T-helper 22 cell (primary cell): Measurements from ENCODE around the gene BNIP3.

Experiments
- DNase-seq: peaks from one replicate; pipeline ENCODE4 v3.0.0-alpha.2; 2020; ENCODE audit warnings: low read depth

Gene BNIP3

GRCh38 chr10:131949041-131949862, 32.5 kb downstream of the BNIP3 start:
- DNase-seq: no peak

- DNase-seq: no peak
These were observed 33.2 kb downstream of the BNIP3 start for GRCh38 chr10:131948501-131948900.

- DNase-seq: no peak
These were observed 33.9 kb downstream of the BNIP3 start for GRCh38 chr10:131947631-131948347.

GRCh38 chr10:131946880-131947279, 34.8 kb downstream of the BNIP3 start:
- no peak for DNase-seq

GRCh38 chr10:131946321-131946751, 35.4 kb downstream of the BNIP3 start:
- DNase-seq: no peak

GRCh38 chr10:131944976-131945695, 36.6 kb downstream of the BNIP3 start:
- DNase-seq: no peak

- DNase-seq: no peak
These were observed 37.3 kb downstream of the BNIP3 start for GRCh38 chr10:131944412-131944811.

- DNase-seq: no peak
These were observed 38.5 kb downstream of the BNIP3 start for GRCh38 chr10:131943021-131943814.

GRCh38 chr10:131942455-131942854, 39.3 kb downstream of the BNIP3 start:
- DNase-seq: no peak

GRCh38 chr10:131938681-131939080, 43.0 kb downstream of the BNIP3 start:
- no peak for DNase-seq

- DNase-seq: no peak
These were observed 43.9 kb downstream of the BNIP3 start for GRCh38 chr10:131937836-131938235.

GRCh38 chr10:131936736-131937135, 45.0 kb downstream of the BNIP3 start:
- DNase-seq: no peak

- DNase-seq: no peak
These were observed 45.4 kb downstream of the BNIP3 start for GRCh38 chr10:131936294-131936693.

- DNase-seq: no peak
These were observed 46.5 kb downstream of the BNIP3 start for GRCh38 chr10:131935260-131935659.

- no peak for DNase-seq
These were observed 47.0 kb downstream of the BNIP3 start for GRCh38 chr10:131934769-131935168.

GRCh38 chr10:131933696-131934086, 48.0 kb downstream of the BNIP3 start:
- no peak for DNase-seq

GRCh38 chr10:131933016-131933695, 48.6 kb downstream of the BNIP3 start:
- DNase-seq: no peak

GRCh38 chr10:131931981-131932380, 49.7 kb downstream of the BNIP3 start:
- DNase-seq: no peak

GRCh38 chr10:131930586-131931330, 51.0 kb downstream of the BNIP3 start:
- no peak for DNase-seq

GRCh38 chr10:131930150-131930549, 51.6 kb downstream of the BNIP3 start:
- DNase-seq: no peak
